Measurements from ENCODE around the gene APOC4.

APOC4 gene

DNA sequence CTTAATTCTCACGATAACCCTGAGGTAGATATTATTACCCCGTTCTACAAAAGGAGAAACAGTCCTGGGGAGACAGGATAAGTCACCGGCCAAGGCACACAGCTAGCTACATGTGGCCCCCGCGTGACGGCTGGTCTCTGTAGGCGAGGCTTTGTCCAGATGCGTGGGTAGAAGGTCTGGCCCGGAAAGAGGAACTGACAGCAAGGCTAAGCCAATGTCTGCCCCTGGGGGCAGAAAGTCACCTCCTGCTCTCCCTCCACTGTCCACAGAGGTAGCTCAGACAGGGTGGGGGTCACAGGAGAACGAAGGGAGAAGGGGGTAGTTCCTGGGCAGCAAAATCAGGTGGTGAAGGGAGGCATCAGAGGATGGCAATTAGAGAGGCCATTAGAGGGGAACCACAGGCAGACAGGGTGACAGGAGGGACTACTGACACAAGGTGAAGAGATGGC is 1.8 kb downstream of the APOC4 start:
- Mint-ChIP-seq H3K27ac (no peak overlapping the region), H3K36me3 (ENCODE audit: low read depth) (no peaks in the 10 kb centered on the region), H3K4me3 (no peak overlapping the region), H3K9me3 (no peaks in the 10 kb centered on the region), H3K27me3 (ENCODE audit: low read depth) (no peaks in the 10 kb centered on the region), H3K4me1 (ENCODE audit: low read depth) (no peaks in the 10 kb centered on the region)

DNA sequence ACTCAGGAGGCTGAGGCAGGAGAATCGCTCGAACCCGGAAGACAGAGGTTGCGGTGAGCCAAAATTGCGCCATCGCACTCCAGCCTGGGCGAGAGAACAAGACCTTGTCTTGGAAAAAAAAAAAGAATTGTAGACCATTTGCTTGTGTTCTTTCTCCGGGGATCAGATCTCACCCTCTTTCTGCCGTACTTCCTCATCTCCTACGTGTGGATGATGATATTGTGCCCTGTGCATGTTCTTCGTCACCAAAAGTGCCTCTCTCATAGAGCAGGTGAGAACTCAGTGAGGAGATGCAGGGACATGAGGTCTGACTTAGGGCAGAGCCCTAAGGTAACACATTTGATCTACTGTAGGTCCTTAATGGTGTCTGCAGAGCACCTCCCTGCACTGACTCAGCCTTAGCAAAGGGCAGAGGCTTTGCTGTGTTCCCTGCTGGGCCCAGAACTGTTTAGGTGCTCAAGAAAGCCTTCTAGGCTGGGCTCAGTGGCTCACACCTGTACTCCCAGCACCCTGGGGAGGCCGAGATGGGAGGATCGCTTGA is 5.1 kb downstream of the APOC4 start:
- Mint-ChIP-seq H3K4me1 (ENCODE audit: low read depth) (no peaks in the 10 kb centered on the region), H3K4me3 (no peak overlapping the region), H3K27me3 (ENCODE audit: low read depth) (no peaks in the 10 kb centered on the region), H3K36me3 (ENCODE audit: low read depth) (peaks cover 1% of the 10 kb centered on the region), H3K9me3 (no peaks in the 10 kb centered on the region), H3K27ac (no peak overlapping the region)

DNA sequence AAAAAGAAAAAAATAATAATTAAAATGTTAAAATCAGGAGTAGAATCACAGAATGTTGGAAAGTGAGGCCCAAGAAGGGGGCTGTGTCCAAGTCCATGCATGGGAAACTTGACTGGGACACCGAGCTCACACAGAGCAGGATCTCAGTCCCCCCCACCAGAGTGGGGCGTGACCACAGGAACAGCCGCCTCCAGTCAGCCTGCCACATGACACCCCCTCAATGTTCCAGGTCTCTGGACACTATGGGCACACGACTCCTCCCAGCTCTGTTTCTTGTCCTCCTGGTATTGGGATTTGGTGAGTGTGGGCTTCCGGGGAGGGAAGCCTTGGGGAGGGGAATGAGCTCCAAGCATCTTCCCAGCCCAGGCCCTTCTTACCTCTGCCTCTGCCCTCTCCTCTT is 6.2 kb downstream of the APOC4 start:
- H3K9me3 Mint-ChIP-seq: no peaks in the 10 kb centered on the region
- H3K4me3 Mint-ChIP-seq: no peak overlapping the region
- no peaks in the 10 kb centered on the region for H3K4me1 Mint-ChIP-seq (ENCODE audit: low read depth)
- H3K27ac Mint-ChIP-seq: no peak overlapping the region
- H3K27me3 Mint-ChIP-seq (ENCODE audit: low read depth): no peaks in the 10 kb centered on the region
- H3K36me3 Mint-ChIP-seq (ENCODE audit: low read depth): peaks cover 1% of the 10 kb centered on the region

DNA sequence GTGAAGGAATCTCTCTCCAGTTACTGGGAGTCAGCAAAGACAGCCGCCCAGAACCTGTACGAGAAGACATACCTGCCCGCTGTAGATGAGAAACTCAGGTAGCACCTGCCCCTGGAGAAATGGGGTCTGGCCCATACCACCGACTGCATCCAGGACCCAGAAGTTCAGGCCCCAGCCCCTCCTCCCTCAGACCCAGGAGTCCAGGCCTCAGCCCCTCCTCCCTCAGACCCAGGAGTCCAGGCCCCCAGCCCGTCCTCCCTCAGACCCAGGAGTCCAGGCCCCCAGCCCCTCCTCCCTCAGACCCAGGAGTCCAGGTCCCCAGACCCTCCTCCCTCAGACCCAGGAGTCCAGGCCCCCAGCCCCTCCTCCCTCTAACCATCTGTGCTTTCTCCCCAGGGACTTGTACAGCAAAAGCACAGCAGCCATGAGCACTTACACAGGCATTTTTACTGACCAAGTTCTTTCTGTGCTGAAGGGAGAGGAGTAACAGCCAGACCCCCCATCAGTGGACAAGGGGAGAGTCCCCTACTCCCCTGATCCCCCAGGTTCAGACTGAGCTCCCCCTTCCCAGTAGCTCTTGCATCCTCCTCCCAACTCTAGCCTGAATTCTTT is 6.8 kb downstream of the APOC4 start:
- H3K4me3 Mint-ChIP-seq: no peak overlapping the region

DNA sequence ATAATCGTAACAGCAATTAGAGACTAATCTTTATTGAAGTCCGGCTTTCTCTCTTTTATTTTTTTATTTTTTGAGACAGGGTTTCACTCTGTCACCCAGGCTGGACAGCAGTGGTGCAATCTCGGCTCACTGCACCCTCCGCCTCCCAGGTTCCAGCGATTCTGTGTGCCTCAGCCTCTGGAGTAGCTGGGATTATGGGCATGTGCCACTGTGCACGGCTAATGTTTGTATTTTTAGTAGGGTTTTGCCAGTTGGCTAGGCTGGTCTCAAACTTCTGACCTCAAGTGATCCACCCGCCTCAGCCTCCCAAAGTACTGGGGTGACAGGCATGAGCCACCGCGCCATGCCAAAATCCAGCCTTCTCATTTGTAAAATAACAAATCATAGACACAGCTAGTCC is 7.5 kb downstream of the APOC4 start:
- peaks cover 1% of the 10 kb centered on the region for H3K36me3 Mint-ChIP-seq (ENCODE audit: low read depth)
- H3K27me3 Mint-ChIP-seq (ENCODE audit: low read depth): no peaks in the 10 kb centered on the region
- no peaks in the 10 kb centered on the region for H3K9me3 Mint-ChIP-seq
- H3K27ac Mint-ChIP-seq: no peak overlapping the region
- H3K4me3 Mint-ChIP-seq: no peak overlapping the region
- peaks cover 5% of the 10 kb centered on the region for H3K4me1 Mint-ChIP-seq (ENCODE audit: low read depth)

More for the DNA sequence above, 6.8 kb downstream of the APOC4 start:
- H3K4me1 Mint-ChIP-seq (ENCODE audit: low read depth): peaks cover 4% of the 10 kb centered on the region
- H3K27ac Mint-ChIP-seq: no peak overlapping the region
- H3K36me3 Mint-ChIP-seq (ENCODE audit: low read depth): peaks cover 1% of the 10 kb centered on the region
- no peaks in the 10 kb centered on the region for H3K9me3 Mint-ChIP-seq
- H3K27me3 Mint-ChIP-seq (ENCODE audit: low read depth): no peaks in the 10 kb centered on the region

DNA sequence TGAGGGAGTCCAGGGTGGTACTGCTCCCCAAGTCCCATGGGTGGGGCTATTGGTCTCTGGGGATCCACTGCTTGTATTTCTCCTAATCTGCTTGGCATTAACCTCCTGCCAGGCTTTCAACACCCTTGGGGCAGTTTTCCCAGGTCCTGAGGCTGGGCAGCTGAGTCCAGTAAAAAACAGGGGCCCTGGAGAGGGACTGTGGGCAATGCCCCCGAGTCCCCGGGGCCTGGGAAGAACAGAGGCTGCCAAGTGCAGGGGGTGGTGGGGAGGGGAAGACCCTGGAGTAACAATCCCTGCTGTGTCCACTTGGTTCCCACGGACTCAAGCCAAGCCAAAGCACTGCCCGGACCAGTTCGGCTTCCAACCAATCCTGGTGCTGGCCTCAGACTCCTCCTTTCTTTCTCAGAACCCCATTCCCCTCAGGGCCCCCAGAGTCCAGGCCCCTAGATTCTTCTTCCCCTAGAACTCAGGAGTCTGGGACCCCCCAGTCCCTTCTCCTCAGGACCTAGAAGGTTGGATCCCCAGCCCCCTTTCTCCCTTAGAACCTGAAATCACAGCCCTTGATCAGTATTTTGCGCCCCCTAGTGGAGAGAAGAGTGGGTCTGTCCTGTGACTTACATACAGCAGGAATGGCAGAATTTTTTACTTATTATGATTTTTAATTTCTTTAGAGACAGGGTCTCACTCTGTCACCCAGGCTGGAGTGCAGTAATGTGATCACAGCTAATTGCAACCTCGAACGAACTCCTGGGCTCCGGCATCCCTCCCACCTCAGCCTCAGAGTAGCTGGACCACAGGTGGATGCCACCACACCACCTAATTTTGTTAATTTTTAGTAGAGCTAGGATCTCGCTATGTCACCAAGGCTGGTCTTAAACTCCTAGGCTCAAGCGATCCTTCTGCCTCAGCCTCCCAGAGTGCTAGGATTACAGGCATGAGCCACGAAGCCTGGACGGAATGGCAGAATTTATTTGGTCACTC is 9.4 kb downstream of the APOC4 start:
- Mint-ChIP-seq H3K9me3 (no peaks in the 10 kb centered on the region), H3K36me3 (ENCODE audit: low read depth) (peaks cover 3% of the 10 kb centered on the region), H3K4me1 (ENCODE audit: low read depth) (peaks cover 16% of the 10 kb centered on the region), H3K4me3 (no peak overlapping the region), H3K27ac (no peak overlapping the region), H3K27me3 (ENCODE audit: low read depth) (no peaks in the 10 kb centered on the region)

DNA sequence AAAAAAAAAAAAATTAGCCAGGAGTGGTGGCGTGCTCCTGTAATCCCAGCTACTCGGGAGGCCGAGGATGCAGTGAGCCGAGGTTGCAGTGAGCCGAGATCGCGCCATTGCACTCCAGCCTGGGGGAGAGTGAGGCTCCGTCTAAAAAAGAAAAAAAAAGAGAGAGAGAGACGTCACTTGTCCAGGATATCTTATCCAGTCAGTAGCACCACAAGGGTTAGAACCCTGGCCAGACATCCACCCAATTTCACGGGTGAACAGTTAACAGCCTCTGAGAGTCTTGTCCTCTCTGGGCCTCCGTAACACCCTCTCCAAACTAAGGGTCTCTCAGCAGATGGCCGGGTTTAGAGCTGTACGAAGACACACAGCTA is 12.2 kb downstream of the APOC4 start:
- Mint-ChIP-seq H3K4me1 (ENCODE audit: low read depth) (peaks cover 33% of the 10 kb centered on the region), H3K36me3 (ENCODE audit: low read depth) (peaks cover 3% of the 10 kb centered on the region)

DNA sequence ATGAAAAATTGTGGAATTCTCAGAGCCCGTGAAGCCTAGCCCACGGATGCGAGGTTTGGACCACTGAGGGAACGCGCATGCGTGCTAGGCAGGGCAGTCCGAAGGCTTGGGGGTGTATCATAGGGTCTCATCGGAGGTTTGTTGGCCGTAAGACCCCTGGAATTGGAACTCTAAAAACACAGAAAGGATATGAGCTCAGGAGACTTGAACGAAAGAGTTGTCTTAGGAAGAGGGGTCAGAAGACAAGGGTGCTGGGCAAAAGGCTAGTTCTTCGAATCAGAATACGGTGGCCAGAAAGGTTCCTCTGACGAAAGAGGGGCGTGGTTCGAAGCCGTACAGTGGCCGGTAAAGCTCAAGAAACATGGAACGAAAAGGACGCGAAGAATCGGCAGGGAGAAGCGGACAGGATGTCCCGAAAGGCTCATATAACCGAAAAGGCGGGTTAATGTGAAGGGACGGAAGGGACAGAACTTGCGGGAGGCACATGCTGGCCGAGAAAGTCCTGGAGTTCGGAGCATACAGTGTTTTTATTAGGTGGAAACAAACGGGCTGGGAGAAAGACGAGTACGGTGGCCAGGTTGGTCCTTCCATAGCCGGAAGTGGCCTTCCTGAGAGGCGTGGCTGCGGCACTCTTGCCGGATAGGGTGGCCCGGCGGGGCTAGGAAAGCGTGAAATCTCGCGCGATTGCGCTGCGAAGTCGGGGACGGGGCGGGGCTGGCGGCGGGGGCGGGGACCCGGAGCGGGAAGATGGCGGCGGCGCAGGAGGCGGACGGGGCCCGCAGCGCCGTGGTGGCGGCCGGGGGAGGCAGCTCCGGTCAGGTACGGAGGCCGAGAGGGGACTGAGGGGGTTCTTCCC is 12.8 kb downstream of the APOC4 start, which contains the start of gene CLPTM1:
Gene CLPTM1 (plus strand): TSS at position 732 of the 856 bp plus-strand sequence. CDS start 16 bp downstream, at position 748.
- Mint-ChIP-seq H3K4me1 (ENCODE audit: low read depth) (peaks cover 38% of the 10 kb centered on the region), H3K4me3 (peak within 1 kb of the TSS; percentile 100), H3K36me3 (ENCODE audit: low read depth) (peaks cover 6% of the 10 kb centered on the region), H3K9me3 (no peaks in the 10 kb centered on the region), H3K27me3 (ENCODE audit: low read depth) (no peaks in the 10 kb centered on the region), H3K27ac (peak within 1 kb of the TSS; percentile 100)

More for the DNA sequence above, 12.2 kb downstream of the APOC4 start:
- H3K27me3 Mint-ChIP-seq (ENCODE audit: low read depth): no peaks in the 10 kb centered on the region
- H3K27ac Mint-ChIP-seq: peak overlapping the region; percentile 100
- no peaks in the 10 kb centered on the region for H3K9me3 Mint-ChIP-seq
- peak overlapping the region; percentile 100 for H3K4me3 Mint-ChIP-seq

DNA sequence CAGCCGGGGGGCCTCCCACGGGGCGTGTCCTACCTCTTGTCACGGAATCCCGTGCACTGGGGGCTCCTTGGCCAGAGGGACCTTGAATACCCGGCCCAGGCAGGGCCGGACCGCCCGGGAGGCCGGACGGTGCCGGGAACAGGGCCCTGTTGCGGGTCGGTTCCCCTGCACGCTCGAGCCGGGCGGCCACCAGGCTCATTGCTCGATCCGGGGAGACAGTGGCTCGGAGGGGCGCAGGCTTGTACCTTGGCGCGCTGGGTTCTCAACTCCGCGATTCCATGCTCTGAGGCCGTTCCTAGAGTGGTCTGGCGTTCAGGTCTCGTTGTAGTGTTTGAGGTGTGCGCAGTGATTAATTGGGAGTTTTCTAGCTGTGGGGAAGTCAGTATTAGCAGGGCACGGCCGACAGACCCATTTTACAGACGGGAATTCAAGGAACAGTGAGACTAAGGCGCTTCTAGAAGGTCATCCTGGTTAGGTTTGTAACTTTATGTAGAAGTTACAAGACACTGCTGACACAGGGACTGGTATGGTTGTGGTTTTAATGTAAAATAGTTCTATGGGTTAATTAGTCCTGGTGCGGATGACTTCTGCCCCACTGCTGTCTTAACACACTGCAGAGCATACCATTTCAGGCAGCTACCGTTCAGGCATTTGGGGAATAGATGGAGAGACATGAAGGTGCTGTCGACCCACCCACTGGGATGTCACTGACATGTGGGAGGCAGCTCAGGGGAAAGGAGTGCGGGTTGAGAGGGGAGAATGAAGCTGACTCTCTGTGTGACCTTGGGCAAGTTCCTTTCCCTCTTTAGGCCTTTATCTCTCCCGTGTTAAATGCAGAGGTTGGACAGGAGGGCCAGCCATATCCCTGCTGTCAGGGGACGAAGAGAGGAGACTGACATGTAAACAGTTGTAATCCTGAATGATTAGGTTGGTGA is 13.7 kb downstream of the APOC4 start:
- H3K27me3 Mint-ChIP-seq (ENCODE audit: low read depth): no peaks in the 10 kb centered on the region
- no peaks in the 10 kb centered on the region for H3K9me3 Mint-ChIP-seq
- H3K4me1 Mint-ChIP-seq (ENCODE audit: low read depth): peaks cover 43% of the 10 kb centered on the region
- peak overlapping the region; percentile 100 for H3K4me3 Mint-ChIP-seq
- peak overlapping the region; percentile 76 for H3K27ac Mint-ChIP-seq
- H3K36me3 Mint-ChIP-seq (ENCODE audit: low read depth): peaks cover 6% of the 10 kb centered on the region

DNA sequence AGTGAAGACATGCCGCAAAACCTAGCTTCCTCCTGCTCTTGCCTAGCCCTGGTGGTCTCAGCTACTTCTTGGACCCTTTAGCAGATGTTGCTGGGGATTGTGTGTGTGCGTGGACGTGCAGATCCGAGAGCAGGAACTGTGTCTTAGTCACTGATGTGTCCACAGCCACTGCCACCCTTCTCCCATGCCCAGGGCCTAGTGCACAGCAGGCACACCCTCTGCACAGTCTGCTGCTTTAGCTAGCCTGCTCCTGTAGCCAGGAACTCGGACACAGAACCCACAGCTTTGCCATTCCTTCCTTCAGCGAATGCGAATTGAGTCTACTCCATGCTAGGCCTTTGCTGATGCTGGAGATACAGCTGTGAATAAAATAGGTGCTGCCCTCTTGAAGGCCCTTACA is 15.5 kb downstream of the APOC4 start:
- no peaks in the 10 kb centered on the region for H3K9me3 Mint-ChIP-seq
- no peak overlapping the region for H3K27ac Mint-ChIP-seq
- H3K27me3 Mint-ChIP-seq (ENCODE audit: low read depth): no peaks in the 10 kb centered on the region
- peak overlapping the region; percentile 93 for H3K4me3 Mint-ChIP-seq
- peaks cover 12% of the 10 kb centered on the region for H3K36me3 Mint-ChIP-seq (ENCODE audit: low read depth)
- peaks cover 44% of the 10 kb centered on the region for H3K4me1 Mint-ChIP-seq (ENCODE audit: low read depth)

DNA sequence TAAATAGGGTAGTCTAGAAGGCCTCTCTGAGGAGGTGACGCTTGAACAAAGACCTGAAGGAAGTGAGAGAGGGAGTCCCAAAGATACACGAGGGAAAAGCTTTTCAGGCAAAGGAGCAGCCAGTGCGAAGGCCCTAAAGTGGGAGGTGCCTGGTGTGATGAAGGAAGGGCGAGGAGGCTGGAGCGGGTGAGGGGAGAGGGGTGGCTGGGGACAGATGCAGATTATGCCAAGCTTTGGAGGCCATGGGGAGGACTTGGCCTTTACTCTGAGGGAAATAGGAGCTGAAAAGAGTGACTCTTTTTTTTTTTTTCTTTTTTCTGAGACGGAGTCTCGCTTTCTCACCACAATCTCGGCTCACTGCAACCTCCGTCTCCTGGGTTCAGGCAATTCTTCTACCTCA is 16.1 kb downstream of the APOC4 start:
- Mint-ChIP-seq H3K27me3 (ENCODE audit: low read depth) (no peaks in the 10 kb centered on the region), H3K27ac (no peak overlapping the region), H3K9me3 (no peaks in the 10 kb centered on the region), H3K4me3 (no peak overlapping the region), H3K4me1 (ENCODE audit: low read depth) (peaks cover 44% of the 10 kb centered on the region), H3K36me3 (ENCODE audit: low read depth) (peaks cover 12% of the 10 kb centered on the region)

DNA sequence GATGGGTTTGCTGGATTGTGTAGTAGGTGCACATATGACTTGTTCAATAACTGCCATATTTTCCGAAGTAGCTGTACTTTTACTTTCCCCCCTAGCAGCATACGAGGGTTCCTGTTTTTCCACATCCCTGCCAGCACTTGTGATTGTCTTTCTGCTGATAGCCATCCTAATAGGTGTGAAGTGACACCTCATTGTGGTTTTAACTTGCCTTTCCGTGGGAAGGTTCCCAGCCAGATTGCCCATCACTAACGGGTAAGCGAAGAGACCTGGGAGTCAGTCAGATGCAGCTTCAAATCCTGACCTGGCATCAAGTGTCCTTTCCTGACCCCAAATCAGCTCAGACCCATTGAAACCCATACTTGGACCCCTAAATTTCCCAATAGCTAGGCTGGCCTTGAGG is 17.7 kb downstream of the APOC4 start:
- Mint-ChIP-seq H3K4me3 (no peak overlapping the region), H3K36me3 (ENCODE audit: low read depth) (peaks cover 14% of the 10 kb centered on the region), H3K9me3 (no peaks in the 10 kb centered on the region), H3K27ac (peak overlapping the region; percentile 6), H3K27me3 (ENCODE audit: low read depth) (no peaks in the 10 kb centered on the region), H3K4me1 (ENCODE audit: low read depth) (peaks cover 38% of the 10 kb centered on the region)

Measured in T-helper 1 cell treated with Interleukin-12 subunit alpha and Interleukin-12 subunit beta and Interleukin-4 antibody, amounts not matched to agents 30 μg/mL and 1 μg/mL, for 36 hours (primary cell).